Cardiac fibroblast (primary cell): ENCODE results near the gene NISCH.

Experiments
- DNase-seq, 2 donors: peaks; one replicate each; pipeline versions ENCODE4 v3.0.0 to v3.0.0-alpha.2; 2010; ENCODE audit warnings: low read depth in 2 of 2
- H3K4me3 ChIP-seq, 2 donors: replicated peaks in 1 of 2; 1 replicate in 1 of 2; 2 replicates in 1 of 2; pipeline ENCODE4 v1.5.1; 2011; ENCODE audit warnings: low read depth in 2 of 2, low read length in 2 of 2, mild to moderate bottlenecking in 2 of 2, moderate library complexity in 1 of 2
- CTCF ChIP-seq: IDR thresholded peaks from one replicate; pipeline ENCODE4 v1.5.1; 2011; ENCODE audit warnings: low read depth, mild to moderate bottlenecking, low read length, inconsistent platforms

NISCH gene

GRCh38 chr3:52453496-52454249 is 1.7 kb upstream of the NISCH start, which contains the start of gene TNNC1:
Gene TNNC1, minus strand, starts transcription at chr3:52454041. Its CDS starts 26 bp downstream, at chr3:52454015.
- no peak for TF ChIP-seq CTCF
- no peak for DNase-seq
- H3K4me3 ChIP-seq: peak within 1 kb of the TSS in 1 of 2 donors; percentile 84

GRCh38 chr3:52454250-52454937 is 1.0 kb upstream of the NISCH start:
- no peak for TF ChIP-seq CTCF
- peak overlapping the region in 1 of 2 donors; percentile 84 for H3K4me3 ChIP-seq
- DNase-seq: no peak

GRCh38 chr3:52454938-52455282 is 494 bp upstream of the NISCH start:
- no peak for TF ChIP-seq CTCF

GRCh38 chr3:52456169-52456799 is 880 bp downstream of the NISCH start:
- DNase-seq: peak; percentile 22 to 74
- peak overlapping the region; percentile 84 to 98 for H3K4me3 ChIP-seq
- TF ChIP-seq CTCF: no peak

More at GRCh38 chr3:52454938-52455282, 494 bp upstream of the NISCH start:
- DNase-seq: no peak
- peak overlapping the region; percentile 58 to 84 for H3K4me3 ChIP-seq

- TF ChIP-seq CTCF: no peak
- DNase-seq: no peak
- peak overlapping the region; percentile 84 to 98 for H3K4me3 ChIP-seq
These were observed 1.4 kb downstream of the NISCH start for GRCh38 chr3:52456800-52457183.

- H3K4me3 ChIP-seq: no peak overlapping the region
- TF ChIP-seq CTCF: no peak
- DNase-seq: no peak
These were observed 2.8 kb downstream of the NISCH start for GRCh38 chr3:52458031-52458760.
